PC-3 (cell line): ENCODE measurements around the gene DNAJA1.
A peak's percentile ranks its signal among the peaks of the same experiment; 100 is the strongest.

Source experiments
- CTCF ChIP-seq: fragments of 300-600 bp; sonication (generic); conservative IDR thresholded peaks from 2 replicates; pipeline ENCODE4 v1.5.1; 2017; ENCODE audit warnings: antibody characterized with exemption, low read depth, mild to moderate bottlenecking, low read length
- EZH2 ChIP-seq: fragments of 300-600 bp; sonication (generic); IDR thresholded peaks from one replicate; pipeline ENCODE4 v1.6.1; 2017; ENCODE audit warnings: antibody characterized with exemption, mild to moderate bottlenecking, low read length; ENCODE audit not compliant: unreplicated experiment
- EZH2phosphoT487 ChIP-seq: fragments of 300-600 bp; sonication (generic); IDR thresholded peaks from 2 replicates; pipeline ENCODE4 v1.6.1; 2018; ENCODE audit warnings: mild to moderate bottlenecking, antibody characterized with exemption, low read length, borderline replicate concordance

GRCh38 chr9:33044677-33045282 is 19.7 kb downstream of the DNAJA1 start:
- no peak for TF ChIP-seq EZH2
- peak; percentile 45 for TF ChIP-seq CTCF
- TF ChIP-seq EZH2phosphoT487 = no peak
